Activated T-cell treated with anti-CD3 and anti-CD28 coated beads, Interleukin-2, amount 50 U/mL, for 1 hour (primary cell): ENCODE data around the gene ZSWIM6.

Experiments
- DNase-seq: peaks from one replicate; pipeline ENCODE4 v3.0.0-alpha.2; 2020

ZSWIM6 gene

DNA sequence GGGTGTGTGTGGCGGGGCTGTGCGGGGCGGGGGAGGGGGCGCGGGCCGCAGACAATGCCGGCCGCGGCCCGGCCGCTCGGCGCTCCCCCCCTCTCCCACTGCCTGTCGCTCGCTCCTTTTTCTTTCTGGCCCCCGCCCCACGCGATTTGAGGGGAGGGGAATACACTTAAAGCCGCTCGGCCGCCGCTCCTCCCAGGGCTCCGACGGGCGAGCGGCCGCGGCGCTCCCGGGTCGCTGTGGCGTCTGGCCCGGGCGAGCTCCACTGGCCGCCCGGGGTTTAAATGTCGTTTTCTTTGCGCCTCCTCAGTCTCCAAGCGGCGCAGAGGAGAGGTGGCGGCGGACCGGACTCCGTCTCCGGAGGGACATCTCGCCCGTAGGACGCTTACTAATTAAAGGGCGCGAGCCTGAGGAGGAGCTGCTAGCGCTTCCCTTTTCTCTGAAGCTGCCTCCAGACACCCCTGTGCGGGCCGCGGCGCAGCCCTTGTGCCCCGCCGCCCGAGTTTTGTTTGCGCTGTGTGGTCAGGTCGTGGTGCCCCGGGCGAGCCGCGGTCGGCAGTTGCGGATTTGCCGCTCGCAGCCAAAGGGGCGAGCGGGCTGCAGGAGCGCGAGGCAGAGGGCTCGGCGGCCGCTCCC is 1.4 kb downstream of the ZSWIM6 start:
- peak; percentile 51 for DNase-seq

DNA sequence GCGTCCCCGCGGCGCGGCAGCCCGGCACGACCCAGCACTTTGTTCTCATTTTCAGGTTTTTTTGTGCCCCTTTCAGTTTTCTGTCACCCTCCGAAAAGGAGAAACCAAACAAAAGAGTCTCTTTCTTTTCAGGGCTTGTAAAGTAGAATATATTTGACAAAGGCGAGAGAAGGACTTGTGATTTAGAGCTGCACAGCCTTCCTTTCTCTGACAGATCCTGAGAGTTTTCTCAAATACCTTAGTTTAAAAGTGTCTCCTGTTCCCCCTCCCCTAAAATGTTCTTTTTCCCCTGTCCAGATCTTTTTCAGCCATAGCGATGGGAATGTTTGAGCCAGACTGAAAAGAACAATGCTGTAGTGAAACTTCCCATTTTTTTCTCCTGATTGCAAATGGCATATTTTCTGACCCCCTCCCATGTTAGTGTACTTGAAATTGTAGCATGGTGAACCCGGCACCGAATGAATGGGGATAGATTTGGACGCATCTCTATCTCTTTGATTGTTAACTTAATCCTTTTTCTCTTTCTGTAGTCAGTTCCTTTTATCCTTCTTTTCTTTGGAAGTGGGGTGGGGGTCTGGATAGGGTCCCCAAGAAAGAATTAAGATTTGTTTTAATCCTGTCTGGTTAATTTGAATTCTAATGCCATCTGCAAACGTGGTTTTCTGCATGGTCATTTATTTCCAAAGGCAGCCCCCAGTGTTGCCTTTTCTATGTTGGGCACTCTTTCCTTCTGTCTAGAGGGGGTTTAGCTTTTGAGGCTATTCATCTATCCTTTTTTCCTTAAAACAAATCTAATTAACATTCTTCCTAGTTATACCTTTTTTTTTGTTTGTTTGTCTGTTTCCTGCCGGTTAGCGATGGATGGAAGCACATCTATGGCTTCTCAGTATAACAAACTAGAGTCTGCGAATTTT is 2.2 kb downstream of the ZSWIM6 start:
- DNase-seq: no peak

GRCh38 chr5:61334868-61335615 is 3.0 kb downstream of the ZSWIM6 start:
- no peak for DNase-seq

- no peak for DNase-seq
Observed at GRCh38 chr5:61339764-61340163, 7.7 kb downstream of the ZSWIM6 start.

GRCh38 chr5:61340775-61341361 is 8.8 kb downstream of the ZSWIM6 start:
- DNase-seq: no peak

DNA sequence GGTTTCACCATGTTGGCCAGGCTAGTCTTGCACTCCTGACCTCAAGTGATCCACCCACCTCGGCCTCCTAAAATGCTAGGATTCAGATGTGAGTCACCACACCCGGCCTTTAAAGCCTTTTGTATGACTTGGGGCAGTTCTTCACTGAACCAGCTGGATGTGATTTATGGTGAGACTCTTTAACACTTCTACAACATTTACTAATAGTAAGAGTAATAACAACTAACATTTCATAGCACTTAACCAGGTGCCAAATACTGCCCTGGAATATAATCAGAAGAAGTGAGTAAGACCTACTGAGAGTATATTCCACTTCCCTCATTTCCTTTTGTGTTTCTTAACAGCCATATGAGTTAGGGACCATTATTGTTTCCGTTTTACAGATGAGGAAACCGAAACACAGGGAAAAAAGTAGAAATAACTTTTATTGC is 10.0 kb downstream of the ZSWIM6 start:
- DNase-seq: no peak

GRCh38 chr5:61344187-61344944 is 12.3 kb downstream of the ZSWIM6 start:
- no peak for DNase-seq

DNA sequence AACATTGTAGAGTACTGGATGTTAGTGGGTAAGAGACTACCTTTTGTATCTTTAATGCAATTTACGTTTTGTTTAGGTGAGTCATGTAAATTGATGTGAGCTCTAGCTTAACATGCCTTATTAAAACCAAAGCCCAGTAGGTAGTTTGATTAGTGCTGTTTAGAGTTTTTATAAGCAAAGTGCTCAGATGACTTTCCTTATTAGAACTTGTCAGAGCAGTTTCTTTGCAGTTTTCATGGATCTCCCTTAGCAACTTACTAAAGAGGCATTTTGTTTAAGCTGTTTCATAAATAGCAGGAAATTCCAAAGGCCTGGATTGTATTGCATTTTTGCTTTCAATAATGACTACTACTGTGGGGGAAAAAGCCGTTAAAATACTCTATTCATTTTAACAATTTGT is 14.5 kb downstream of the ZSWIM6 start:
- DNase-seq: no peak

- no peak for DNase-seq
Observed at GRCh38 chr5:61347080-61347479, 15.0 kb downstream of the ZSWIM6 start.

DNA sequence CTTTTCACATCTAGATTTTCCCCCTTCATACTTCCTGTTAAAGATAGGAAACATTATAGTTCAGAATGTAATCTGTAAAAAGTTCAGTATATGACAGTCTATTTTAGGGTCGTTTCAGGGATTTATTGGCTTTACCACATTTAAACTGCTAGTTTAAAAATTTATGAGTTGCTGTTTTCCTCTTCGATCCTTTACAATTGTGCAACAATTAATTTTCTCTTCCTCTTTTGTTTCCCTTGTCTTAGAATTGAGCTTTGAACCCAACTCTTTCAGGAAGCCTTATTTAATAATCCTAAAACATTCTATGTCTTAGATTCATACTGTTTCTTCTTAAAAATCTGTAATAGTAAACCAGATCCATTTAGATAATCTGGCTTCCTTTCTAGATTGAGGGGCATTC is 16.4 kb downstream of the ZSWIM6 start:
- DNase-seq: no peak

- DNase-seq: no peak
Observed at GRCh38 chr5:61349935-61350334, 17.9 kb downstream of the ZSWIM6 start.

- DNase-seq: no peak
Observed at GRCh38 chr5:61350535-61350934, 18.5 kb downstream of the ZSWIM6 start.

DNA sequence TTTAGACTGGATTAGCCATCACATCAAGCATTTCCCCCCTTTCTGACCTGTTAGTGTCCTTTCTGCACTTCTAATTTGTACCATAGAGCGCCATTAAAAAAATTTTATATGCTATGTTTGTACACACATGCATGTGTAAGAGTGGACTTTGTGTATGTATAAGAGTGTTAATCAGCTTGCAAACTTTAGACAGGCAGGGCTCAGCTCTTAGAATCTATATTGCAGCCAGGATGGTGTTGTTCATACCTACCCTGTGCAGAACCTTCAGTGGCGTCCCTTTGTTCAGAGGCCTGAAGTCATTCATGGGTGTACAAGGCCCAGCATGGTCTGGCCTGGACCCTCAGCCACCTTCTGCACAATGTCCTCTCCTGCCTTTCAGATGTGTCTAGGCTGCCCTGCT is 19.7 kb downstream of the ZSWIM6 start:
- no peak for DNase-seq

DNA sequence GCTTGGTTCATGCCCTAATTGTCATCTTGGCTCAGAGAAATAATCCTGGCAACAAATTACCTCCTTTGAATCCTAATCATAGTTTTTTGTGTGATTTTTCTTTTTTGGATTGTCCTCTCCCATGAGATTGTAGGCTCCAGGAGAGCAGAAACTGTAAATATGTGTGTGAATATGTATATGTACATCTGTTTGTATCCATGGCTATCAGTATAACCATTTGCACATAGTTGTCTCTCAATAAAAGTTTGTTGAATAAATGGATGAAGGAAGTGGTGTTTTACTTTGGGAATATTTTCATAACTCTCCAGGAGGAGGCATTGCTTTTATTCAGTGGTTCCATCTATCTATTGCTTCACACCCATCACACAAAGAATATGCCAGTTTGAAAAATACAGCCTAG is 20.1 kb downstream of the ZSWIM6 start:
- DNase-seq: no peak

- DNase-seq: no peak
Observed at GRCh38 chr5:61352612-61353156, 20.6 kb downstream of the ZSWIM6 start.

DNA sequence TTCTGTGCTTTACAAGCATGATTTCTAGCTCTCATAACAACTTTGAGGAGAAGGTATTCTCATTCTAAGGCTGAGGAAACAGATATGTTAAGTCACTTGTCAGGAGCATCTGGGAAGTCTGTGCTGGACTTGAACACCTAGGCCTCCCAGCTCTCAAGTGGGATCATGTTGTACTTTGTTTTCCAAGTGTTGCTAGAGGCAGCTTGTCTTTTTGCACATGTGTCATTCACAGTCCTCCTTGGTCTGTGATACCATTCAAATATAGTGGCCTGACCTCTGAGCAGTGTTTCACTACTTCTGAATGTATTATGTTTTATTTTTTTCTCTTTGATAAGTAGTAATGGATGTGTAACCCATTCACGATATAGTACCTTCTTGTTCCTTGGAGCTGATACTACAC is 21.2 kb downstream of the ZSWIM6 start:
- no peak for DNase-seq

DNA sequence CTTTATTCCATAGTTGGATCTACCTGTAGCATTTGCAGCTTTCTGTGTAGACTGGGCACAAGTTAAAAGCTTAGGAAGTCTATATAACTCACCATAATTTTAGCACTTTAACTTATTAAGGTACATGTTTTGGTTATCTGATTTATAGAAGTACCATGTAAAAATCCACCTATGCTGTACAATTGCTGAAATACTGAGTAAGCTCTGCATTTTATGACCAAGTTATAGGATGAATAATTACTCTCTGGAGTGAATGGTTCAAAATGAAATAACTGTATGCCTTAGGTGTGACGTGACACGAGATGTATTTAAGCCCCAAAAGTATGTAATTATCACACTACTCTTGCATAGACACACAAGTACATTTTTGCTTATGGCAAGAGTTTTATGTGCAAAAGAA is 22.1 kb downstream of the ZSWIM6 start:
- no peak for DNase-seq

- no peak for DNase-seq
Observed at GRCh38 chr5:61357745-61358144, 25.7 kb downstream of the ZSWIM6 start.

- peak; percentile 31 for DNase-seq
Observed at GRCh38 chr5:61362796-61363368, 30.8 kb downstream of the ZSWIM6 start.

- DNase-seq: no peak
Observed at GRCh38 chr5:61363401-61364114, 31.5 kb downstream of the ZSWIM6 start.
